Activated CD4-positive, alpha-beta memory T cell treated with anti-CD3 and anti-CD28 coated beads for 36 hours (primary cell): ENCODE results near the gene CTSE. TPM values are rescaled to one million over a fixed set of nuclear protein-coding genes. Genes with fewer than 3 reads are reported as not detected.
"Not testable (repeated sequence)": the region's sequence is repeated elsewhere in the genome, so short reads cannot be mapped to it uniquely, and the experiment has no call there.

Source experiments
- CTCF ChIA-PET: fragments of 350-600 bp; sonication (Branson Sonifier 250); formaldehyde crosslinking; loops from one replicate; lab custom pipeline; 2021; ENCODE audit warnings: antibody characterized with exemption, inconsistent platforms; lab: Charles Lee
- POLR2A ChIA-PET: fragments of 350-600 bp; sonication (Branson Sonifier 250); formaldehyde crosslinking; loops from one replicate; lab custom pipeline; 2021; ENCODE audit warnings: antibody characterized with exemption; lab: Charles Lee
- DNase-seq: peaks from one replicate; pipeline ENCODE4 v3.0.0-alpha.2; 2020
- H3K27ac Mint-ChIP-seq: one replicate; pipeline ENCODE4 v1.8.0; 2021; ENCODE audit warnings: mixed read lengths
- H3K27me3 Mint-ChIP-seq: one replicate; pipeline ENCODE4 v1.8.0; 2021; ENCODE audit warnings: mixed read lengths
- H3K36me3 Mint-ChIP-seq: one replicate; pipeline ENCODE4 v1.8.0; 2021; ENCODE audit warnings: mixed read lengths
- H3K4me1 Mint-ChIP-seq: one replicate; pipeline ENCODE4 v1.8.0; 2021; ENCODE audit warnings: low read depth, mixed read lengths
- H3K4me3 Mint-ChIP-seq: one replicate; pipeline ENCODE4 v1.8.0; 2021; ENCODE audit warnings: mild to moderate bottlenecking, mixed read lengths
- H3K9me3 Mint-ChIP-seq: one replicate; pipeline ENCODE4 v1.8.0; 2021; ENCODE audit warnings: mixed read lengths
- intact Hi-C: fragments of 100-400 bp; cut with micrococcal nuclease; formaldehyde crosslinking; loops from one replicate; pipeline ENCODE4 v1.15.1; 2023
- total RNA-seq, 2 experiments: library from RNA; stranded (reverse); gene quantifications; one replicate each; pipeline ENCODE4 v1.2.3, GENCODE V29; 2021

CTSE gene
- total RNA-seq, 2 experiments from 2014 or later: not detected

GRCh38 chr1:205998457-205999241 lies 25.0 kb downstream of the CTSE start:
- H3K27ac Mint-ChIP-seq: no peak overlapping the region
- peak; percentile 3 for DNase-seq
- H3K36me3 Mint-ChIP-seq: no peaks in the 10 kb centered on the region
- peaks cover 20% of the 10 kb centered on the region for H3K4me1 Mint-ChIP-seq
- peaks cover 10% of the 10 kb centered on the region for H3K27me3 Mint-ChIP-seq
- CTCF ChIA-PET: interaction anchor here (1.3 to 3.8 kb wide), 6 partner anchors 13 to 207 kb away, joined by 3 to 23 read pairs (median 5); no protein-coding TSS in a partner anchor
- intact Hi-C loops: no loop called here
- POLR2A ChIA-PET: no interaction called here
- no peak overlapping the region for H3K4me3 Mint-ChIP-seq
- no peaks in the 10 kb centered on the region for H3K9me3 Mint-ChIP-seq

DNA sequence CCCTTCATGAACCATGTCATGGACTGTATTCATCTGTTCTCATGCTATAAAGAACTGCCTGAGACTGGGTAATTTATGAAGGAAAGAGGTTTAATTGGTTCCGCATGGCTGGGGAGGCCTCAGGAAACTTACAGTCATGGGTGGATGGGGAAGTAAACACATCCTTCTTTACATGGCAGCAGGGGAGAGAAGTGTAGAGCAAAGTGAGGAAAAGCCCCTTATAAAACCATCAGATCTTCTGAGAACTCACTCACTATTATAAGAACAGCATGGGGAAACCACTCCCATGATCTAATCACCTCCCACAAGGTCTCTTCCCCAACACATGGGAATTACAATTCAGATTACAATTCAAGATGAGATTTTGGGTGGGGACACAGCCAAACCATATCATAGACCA lies 27.1 kb downstream of the CTSE start:
- POLR2A ChIA-PET, H3K27ac Mint-ChIP-seq, H3K9me3 Mint-ChIP-seq, H3K4me3 Mint-ChIP-seq, H3K36me3 Mint-ChIP-seq, intact Hi-C loops, DNase-seq: not testable (repeated sequence)
- H3K27me3 Mint-ChIP-seq: peaks cover 11% of the 10 kb centered on the region
- H3K4me1 Mint-ChIP-seq: peaks cover 12% of the 10 kb centered on the region
- CTCF ChIA-PET: interaction anchor here (1.0 to 1.1 kb wide), 2 partner anchors 19 to 78 kb away, joined by 3 to 7 read pairs; no protein-coding TSS in a partner anchor

DNA sequence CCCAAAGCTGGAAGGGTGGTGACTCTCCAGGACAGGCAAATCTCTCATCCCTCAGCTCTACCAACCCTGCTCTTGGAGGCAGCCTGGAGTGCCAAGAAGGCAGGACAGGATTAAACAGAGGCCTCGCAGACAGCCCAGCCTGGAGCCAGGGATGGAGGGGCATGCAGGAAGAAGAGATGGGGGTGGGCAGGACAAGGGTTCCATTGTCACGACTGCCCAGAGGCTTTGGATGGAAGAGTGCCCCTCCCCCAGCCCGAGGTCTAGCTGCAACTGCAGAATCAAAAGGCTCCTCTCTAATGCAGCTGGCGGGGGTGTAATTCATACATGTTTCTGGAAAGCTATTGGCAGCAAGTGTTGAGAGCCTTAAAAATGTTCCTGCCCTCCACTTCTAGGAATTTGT lies 29.3 kb downstream of the CTSE start:
- ChIA-PET CTCF (interaction anchor here (0.7 to 3.7 kb wide), 4 partner anchors 10 to 36 kb away, joined by 3 to 18 read pairs (median 3); no protein-coding TSS in a partner anchor), POLR2A (no interaction called here)
- H3K4me3 Mint-ChIP-seq: no peak overlapping the region
- H3K4me1 Mint-ChIP-seq: no peaks in the 10 kb centered on the region
- no peaks in the 10 kb centered on the region for H3K9me3 Mint-ChIP-seq
- H3K36me3 Mint-ChIP-seq: no peaks in the 10 kb centered on the region
- intact Hi-C loops: no loop called here
- no peak for DNase-seq
- peaks cover 25% of the 10 kb centered on the region for H3K27me3 Mint-ChIP-seq
- H3K27ac Mint-ChIP-seq: no peak overlapping the region

GRCh38 chr1:205993068-205993467 lies 30.6 kb downstream of the CTSE start:
- no peaks in the 10 kb centered on the region for H3K9me3 Mint-ChIP-seq
- intact Hi-C loops: no loop called here
- DNase-seq: no peak
- ChIA-PET CTCF (interaction anchor here (1.0 to 3.7 kb wide), 2 partner anchors 9 to 15 kb away, joined by 3 to 18 read pairs; no protein-coding TSS in a partner anchor), POLR2A (no interaction called here)
- no peaks in the 10 kb centered on the region for H3K36me3 Mint-ChIP-seq
- H3K27ac Mint-ChIP-seq: no peak overlapping the region
- H3K4me1 Mint-ChIP-seq: no peaks in the 10 kb centered on the region
- peaks cover 28% of the 10 kb centered on the region for H3K27me3 Mint-ChIP-seq
- no peak overlapping the region for H3K4me3 Mint-ChIP-seq

DNA sequence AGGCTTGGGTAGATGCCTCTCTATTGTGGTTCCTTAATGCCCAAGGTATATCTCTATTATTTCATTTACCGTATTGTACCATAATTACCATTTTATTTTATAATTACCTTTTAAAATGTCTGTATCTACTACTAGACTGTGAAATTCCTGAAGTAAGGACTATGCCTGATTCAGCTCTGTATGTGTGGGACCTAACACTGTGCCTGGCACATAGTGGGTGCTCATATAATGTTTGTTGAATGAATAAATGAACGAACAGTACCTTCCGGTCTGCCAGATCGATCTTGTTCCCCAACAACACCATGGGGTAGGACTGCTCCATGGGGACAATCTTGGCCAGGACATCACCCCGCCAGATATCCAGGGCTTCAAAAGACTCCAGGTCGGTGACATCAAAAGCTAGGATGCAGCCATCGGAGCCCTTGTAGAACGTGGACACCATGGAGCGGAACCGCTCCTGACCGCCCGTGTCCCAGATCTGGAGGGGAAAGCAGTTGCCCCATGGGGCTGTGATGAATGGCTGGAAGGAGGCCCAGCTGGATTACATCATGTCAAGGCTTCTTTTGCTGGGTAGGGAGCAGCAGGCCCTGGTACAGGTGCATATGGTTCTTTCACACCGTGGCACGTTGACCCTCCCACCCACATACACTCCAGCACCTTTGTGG lies 31.3 kb downstream of the CTSE start:
- H3K27ac Mint-ChIP-seq: no peak overlapping the region
- H3K36me3 Mint-ChIP-seq: no peaks in the 10 kb centered on the region
- no peaks in the 10 kb centered on the region for H3K4me1 Mint-ChIP-seq
- H3K9me3 Mint-ChIP-seq: no peaks in the 10 kb centered on the region
- POLR2A ChIA-PET: no interaction called here
- intact Hi-C loops: no loop called here
- H3K4me3 Mint-ChIP-seq: no peak overlapping the region
- H3K27me3 Mint-ChIP-seq: peaks cover 27% of the 10 kb centered on the region
- no peak for DNase-seq
- CTCF ChIA-PET: interaction anchor here (1.2 to 3.7 kb wide), 3 partner anchors 12 to 113 kb away, joined by 3 to 18 read pairs (median 4); no protein-coding TSS in a partner anchor

- H3K4me1 Mint-ChIP-seq: no peaks in the 10 kb centered on the region
- POLR2A ChIA-PET: no interaction called here
- H3K36me3 Mint-ChIP-seq: no peaks in the 10 kb centered on the region
- no peaks in the 10 kb centered on the region for H3K9me3 Mint-ChIP-seq
- no peak overlapping the region for H3K4me3 Mint-ChIP-seq
- intact Hi-C loops: no loop called here
- no peak for DNase-seq
- H3K27me3 Mint-ChIP-seq: peaks cover 21% of the 10 kb centered on the region
- CTCF ChIA-PET: interaction anchor here (1.2 to 3.7 kb wide), 3 partner anchors 11 to 114 kb away, joined by 3 to 18 read pairs (median 4); no protein-coding TSS in a partner anchor
- no peak overlapping the region for H3K27ac Mint-ChIP-seq
Observed at GRCh38 chr1:205991237-205991636, 32.5 kb downstream of the CTSE start.

DNA sequence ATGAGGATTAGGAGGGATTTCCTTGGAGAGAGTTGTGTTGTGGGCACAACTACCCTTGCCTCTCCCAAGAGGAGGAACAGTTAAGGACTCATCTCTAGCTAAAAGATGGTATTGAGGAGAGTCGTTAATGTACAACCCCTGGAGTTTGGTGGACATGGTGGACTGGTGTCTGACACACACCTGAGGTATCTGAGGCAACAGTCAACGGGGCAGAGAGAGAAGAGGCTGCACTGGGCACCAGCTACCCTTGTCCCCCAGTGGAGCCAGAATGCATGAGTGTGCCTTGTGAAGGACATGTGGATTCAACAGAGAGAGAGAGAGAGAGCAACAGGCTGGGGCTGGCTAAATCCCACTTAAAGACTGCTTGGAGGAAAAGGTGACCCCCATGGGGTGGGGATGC lies 33.5 kb downstream of the CTSE start:
- H3K36me3 Mint-ChIP-seq: no peaks in the 10 kb centered on the region

DNA sequence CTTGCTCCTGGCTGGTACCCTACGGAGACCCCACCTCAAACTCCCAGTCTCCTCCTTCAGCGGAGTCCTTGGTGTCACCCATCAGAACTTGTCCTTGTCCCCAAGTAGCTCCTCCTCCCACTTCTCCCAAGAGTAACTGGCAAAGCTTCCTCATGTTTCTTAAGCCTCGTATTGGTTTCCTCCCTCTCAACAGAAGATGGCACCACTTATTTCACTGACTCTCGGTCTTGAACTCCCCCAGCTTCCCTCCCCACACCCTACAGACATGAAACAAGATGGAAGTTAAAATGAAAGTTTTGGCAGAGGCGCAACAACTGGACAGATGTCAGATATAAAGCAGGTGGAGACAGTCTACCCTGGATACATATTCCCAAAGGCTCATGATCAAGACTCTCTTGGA lies 33.9 kb downstream of the CTSE start:
- DNase-seq: no peak
- intact Hi-C loops: no loop called here
- Mint-ChIP-seq H3K27me3 (peaks cover 21% of the 10 kb centered on the region), H3K9me3 (no peaks in the 10 kb centered on the region), H3K36me3 (no peaks in the 10 kb centered on the region), H3K4me3 (no peak overlapping the region), H3K27ac (no peak overlapping the region), H3K4me1 (no peaks in the 10 kb centered on the region)
- POLR2A ChIA-PET: no interaction called here
- CTCF ChIA-PET: interaction anchor here (1.0 kb wide), 1 partner anchor 12 kb away, joined by 3 read pairs; no protein-coding TSS in a partner anchor

More for the DNA sequence above, 33.5 kb downstream of the CTSE start:
- CTCF ChIA-PET: interaction anchor here (1.0 kb wide), 1 partner anchor 13 kb away, joined by 3 read pairs; no protein-coding TSS in a partner anchor
- Mint-ChIP-seq H3K4me1 (no peaks in the 10 kb centered on the region), H3K4me3 (no peak overlapping the region), H3K27ac (no peak overlapping the region), H3K9me3 (no peaks in the 10 kb centered on the region), H3K27me3 (peaks cover 21% of the 10 kb centered on the region)
- POLR2A ChIA-PET: no interaction called here
- intact Hi-C loops: no loop called here
- no peak for DNase-seq

DNA sequence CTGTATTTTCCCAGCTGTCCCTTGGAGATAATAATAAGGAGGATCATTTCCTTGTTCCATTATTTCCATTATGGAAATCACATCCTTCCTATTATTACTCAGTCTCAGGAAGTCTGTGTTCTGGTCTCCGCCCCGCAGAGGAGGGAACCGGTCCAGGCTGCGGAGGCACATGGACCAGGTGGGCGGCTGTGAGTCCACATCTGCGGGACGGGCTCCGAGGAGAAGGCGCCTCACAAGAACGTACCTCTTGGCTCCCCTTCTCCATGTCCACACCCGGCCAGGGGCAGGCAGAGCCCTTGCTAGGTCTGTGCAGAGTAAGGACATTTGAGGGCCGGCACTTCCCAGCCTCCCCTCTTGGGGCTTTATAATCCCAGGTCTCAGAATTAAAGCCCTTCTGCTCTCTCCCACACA lies 35.1 kb downstream of the CTSE start:
- Mint-ChIP-seq H3K36me3 (no peaks in the 10 kb centered on the region), H3K4me1 (no peaks in the 10 kb centered on the region), H3K9me3 (no peaks in the 10 kb centered on the region), H3K27ac (no peak overlapping the region), H3K4me3 (no peak overlapping the region), H3K27me3 (peaks cover 21% of the 10 kb centered on the region)
- intact Hi-C loops: no loop called here
- DNase-seq: no peak
- POLR2A ChIA-PET: no interaction called here
- CTCF ChIA-PET: interaction anchor here (3.7 to 7.6 kb wide), 2 partner anchors 11 to 117 kb away, joined by 35 to 97 read pairs; no protein-coding TSS in a partner anchor

DNA sequence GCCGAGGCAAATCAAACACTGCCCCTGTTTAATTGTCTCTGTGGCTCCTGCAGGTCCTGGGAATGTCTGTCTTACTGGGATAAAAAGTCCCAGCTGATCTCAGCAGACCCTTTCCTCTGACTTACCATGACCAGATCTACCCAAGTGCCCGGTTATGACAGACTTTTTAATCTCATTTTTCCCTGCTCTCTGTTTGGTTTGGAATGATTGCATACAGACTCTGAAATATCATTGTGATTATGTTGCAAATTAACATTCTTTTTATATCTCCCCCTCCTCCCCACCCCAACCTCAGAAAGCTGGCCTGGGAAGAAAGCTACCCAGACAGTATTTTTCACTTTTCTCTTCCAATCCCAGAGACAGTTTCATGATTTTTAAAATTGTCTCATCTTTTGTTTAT lies 36.8 kb downstream of the CTSE start:
- H3K4me3 Mint-ChIP-seq: no peak overlapping the region
- no peaks in the 10 kb centered on the region for H3K4me1 Mint-ChIP-seq
- H3K27me3 Mint-ChIP-seq: peaks cover 17% of the 10 kb centered on the region
- CTCF ChIA-PET: interaction anchor here (0.7 to 7.6 kb wide), 6 partner anchors 9 to 329 kb away, joined by 3 to 97 read pairs (median 9); no protein-coding TSS in a partner anchor
- POLR2A ChIA-PET: no interaction called here
- DNase-seq: no peak
- H3K9me3 Mint-ChIP-seq: peaks cover 5% of the 10 kb centered on the region
- no peaks in the 10 kb centered on the region for H3K36me3 Mint-ChIP-seq
- no peak overlapping the region for H3K27ac Mint-ChIP-seq
- intact Hi-C loops: no loop called here

GRCh38 chr1:205986292-205986691 lies 37.4 kb downstream of the CTSE start:
- no peak overlapping the region for H3K27ac Mint-ChIP-seq

More at GRCh38 chr1:205986292-205986691, 37.4 kb downstream of the CTSE start:
- no peaks in the 10 kb centered on the region for H3K36me3 Mint-ChIP-seq
- H3K4me1 Mint-ChIP-seq: no peaks in the 10 kb centered on the region
- ChIA-PET CTCF (interaction anchor here (0.7 to 7.6 kb wide), 7 partner anchors 9 to 328 kb away, joined by 3 to 97 read pairs (median 8); no protein-coding TSS in a partner anchor), POLR2A (no interaction called here)
- H3K4me3 Mint-ChIP-seq: no peak overlapping the region
- intact Hi-C loops: no loop called here
- DNase-seq: no peak
- H3K27me3 Mint-ChIP-seq: peaks cover 14% of the 10 kb centered on the region
- H3K9me3 Mint-ChIP-seq: peaks cover 6% of the 10 kb centered on the region
